Measurements from ENCODE around the gene SNX10. TPM values are rescaled to one million over a fixed set of nuclear protein-coding genes. Genes with fewer than 3 reads are reported as not detected.

Gene SNX10
- total and polyA plus RNA-seq, 2 of the 8 experiments (the other 6 are each of a cell fraction or from before 2014, with no cell fraction given), result 4.4 to 9.6 TPM

- Histone ChIP-seq H4K91ac (replicated peaks; ENCODE audit: insufficient read length, low read length) (no peak overlapping the region), H3K23ac (ENCODE audit: insufficient read length) (no peak overlapping the region), H2AFZ (ENCODE audit: low read length) (no peak overlapping the region), H2BK120ac (replicated peaks; ENCODE audit: low read depth, low read length) (no peak overlapping the region), H3K4me1 (replicated peaks in 1 of 4; ENCODE audit: control insufficient read depth in 3 of 4, insufficient read depth in 4 of 4, low read length in 3 of 4) (no peaks in the 10 kb centered on the region), H3K36me3 (ENCODE audit: control insufficient read depth in 2 of 4, insufficient read depth in 4 of 4, low read length in 3 of 4) (peaks cover 0 to 4% (median 0%) of the 10 kb centered on the region in 4 experiments; a peak in 2 of 8 replicates), H3K18ac (ENCODE audit: extremely low read depth, low read length) (no peak overlapping the region), H3K56ac (replicated peaks; ENCODE audit: insufficient read length, low read depth, low read length) (no peak overlapping the region), H3K27ac (ENCODE audit: low read depth, low read length) (no peak overlapping the region), H2BK5ac (ENCODE audit: low read depth, low read length) (no peak overlapping the region), H2BK20ac (ENCODE audit: low read length) (no peak overlapping the region), H3K79me2 (ENCODE audit: control insufficient read depth in 1 of 2, insufficient read depth in 2 of 2, low read length in 2 of 2) (no peaks in the 10 kb centered on the region), H3K23me2 (ENCODE audit: low read depth, low read length) (no peaks in the 10 kb centered on the region), H4K8ac (ENCODE audit: extremely low read depth, insufficient read depth, low read length) (no peak overlapping the region), H2BK15ac (ENCODE audit: low read length) (no peak overlapping the region), H3K4me2 (ENCODE audit: insufficient read depth in 1 of 2, low read depth in 2 of 2, low read length in 2 of 2) (no peak overlapping the region), H2BK12ac (ENCODE audit: low read depth, low read length) (no peak overlapping the region), H3K14ac (ENCODE audit: insufficient read length) (no peak overlapping the region), H3K79me1 (ENCODE audit: low read depth, low read length) (no peaks in the 10 kb centered on the region), H4K5ac (ENCODE audit: insufficient read length, low read depth, low read length) (no peak overlapping the region), H3K9me3 (ENCODE audit: insufficient read depth in 2 of 2, low read depth in 1 of 2, low read length in 1 of 2) (peaks cover 14 to 24% of the 10 kb centered on the region in 2 experiments), H2AK5ac (ENCODE audit: low read depth, low read length) (no peak overlapping the region), H3K9ac (replicated peaks in 1 of 4; ENCODE audit: extremely low read depth in 1 of 4, low read depth in 3 of 4, low read length in 3 of 4) (no peak overlapping the region), H4K20me1 (replicated peaks in 1 of 2; ENCODE audit: control insufficient read depth in 1 of 2, insufficient read depth in 2 of 2, low read length in 2 of 2) (no peaks in the 10 kb centered on the region), H3K27me3 (replicated peaks in 1 of 4; ENCODE audit: control insufficient read depth in 3 of 4, extremely low read depth in 1 of 4, insufficient read depth in 3 of 4, low read length in 3 of 4) (no peaks in the 10 kb centered on the region), H3K4ac (replicated peaks; ENCODE audit: insufficient read length, low read depth, low read length) (no peak overlapping the region), H3K4me3 (ENCODE audit: extremely low read depth in 1 of 4, insufficient read depth in 2 of 4, low read depth in 3 of 4, low read length in 4 of 4) (no peak overlapping the region)
- ChIA-PET CTCF (ENCODE audit: partially characterized antibody) (interaction anchor here (0.6 kb wide), 1 partner anchor 245 kb away, joined by 3 read pairs; no protein-coding TSS in a partner anchor), POLR2A (ENCODE audit: partially characterized antibody) (no interaction called here)
- FAIRE-seq (no peak), DNase-seq (ENCODE audit: low read depth in 1 of 2, low spot score in 2 of 2) (no peak)
- WGBS, 2 experiments (ENCODE audit: extremely low coverage in 1 of 2, insufficient coverage in 1 of 2, insufficient read length in 1 of 2, insufficient replicate concordance in 2 of 2, low coverage in 1 of 2, low lambda C conversion rate in 2 of 2, missing lambda C conversion rate in 1 of 2), result 91% methylated on average over 6 of the region's 6 CpGs; no CpG with 5 or more reads in 1 of the 2 experiments
- TF ChIP-seq ZNF274 (IDR thresholded peaks at IDR 0.05; ENCODE audit: borderline replicate concordance, extremely low read depth, low read length) (no peak), POLR2AphosphoS5 (IDR thresholded peaks at IDR 0.05; ENCODE audit: low read depth, low read length) (no peak), TBP (IDR thresholded peaks at IDR 0.05; ENCODE audit: low read depth, low read length) (no peak), SP2 (IDR thresholded peaks at IDR 0.05; ENCODE audit: low read length) (no peak), MAFK (IDR thresholded peaks at IDR 0.05; ENCODE audit: low read depth, low read length) (no peak), BRCA1 (IDR thresholded peaks at IDR 0.05; ENCODE audit: low read depth, low read length) (no peak), KDM4A (IDR thresholded peaks at IDR 0.05; ENCODE audit: low read depth, low read length, severe bottlenecking) (no peak), RBBP5 (IDR thresholded peaks at IDR 0.05; ENCODE audit: borderline replicate concordance, low read depth, low read length) (no peak)
- TF ChIP-seq, protein P1, sequence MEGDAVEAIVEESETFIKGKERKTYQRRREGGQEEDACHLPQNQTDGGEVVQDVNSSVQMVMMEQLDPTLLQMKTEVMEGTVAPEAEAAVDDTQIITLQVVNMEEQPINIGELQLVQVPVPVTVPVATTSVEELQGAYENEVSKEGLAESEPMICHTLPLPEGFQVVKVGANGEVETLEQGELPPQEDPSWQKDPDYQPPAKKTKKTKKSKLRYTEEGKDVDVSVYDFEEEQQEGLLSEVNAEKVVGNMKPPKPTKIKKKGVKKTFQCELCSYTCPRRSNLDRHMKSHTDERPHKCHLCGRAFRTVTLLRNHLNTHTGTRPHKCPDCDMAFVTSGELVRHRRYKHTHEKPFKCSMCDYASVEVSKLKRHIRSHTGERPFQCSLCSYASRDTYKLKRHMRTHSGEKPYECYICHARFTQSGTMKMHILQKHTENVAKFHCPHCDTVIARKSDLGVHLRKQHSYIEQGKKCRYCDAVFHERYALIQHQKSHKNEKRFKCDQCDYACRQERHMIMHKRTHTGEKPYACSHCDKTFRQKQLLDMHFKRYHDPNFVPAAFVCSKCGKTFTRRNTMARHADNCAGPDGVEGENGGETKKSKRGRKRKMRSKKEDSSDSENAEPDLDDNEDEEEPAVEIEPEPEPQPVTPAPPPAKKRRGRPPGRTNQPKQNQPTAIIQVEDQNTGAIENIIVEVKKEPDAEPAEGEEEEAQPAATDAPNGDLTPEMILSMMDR (IDR thresholded peaks at IDR 0.05; ENCODE audit: control extremely low read depth in 1 of 3, insufficient read depth in 1 of 3, low read depth in 1 of 3, low read length in 3 of 3), result no peak
- TF ChIP-seq, protein P2, sequence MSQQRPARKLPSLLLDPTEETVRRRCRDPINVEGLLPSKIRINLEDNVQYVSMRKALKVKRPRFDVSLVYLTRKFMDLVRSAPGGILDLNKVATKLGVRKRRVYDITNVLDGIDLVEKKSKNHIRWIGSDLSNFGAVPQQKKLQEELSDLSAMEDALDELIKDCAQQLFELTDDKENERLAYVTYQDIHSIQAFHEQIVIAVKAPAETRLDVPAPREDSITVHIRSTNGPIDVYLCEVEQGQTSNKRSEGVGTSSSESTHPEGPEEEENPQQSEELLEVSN (IDR thresholded peaks at IDR 0.05), result no peak
These were observed 26.6 kb upstream of the SNX10 start for GRCh38 chr7:26265065-26265464.

Data from H1 (cell line).